T-helper 22 cell (primary cell): ENCODE results near the gene ZFP91.

Experiments used
- DNase-seq: peaks from one replicate; pipeline ENCODE4 v3.0.0-alpha.2; 2020; ENCODE audit warnings: low read depth

Gene ZFP91

DNA sequence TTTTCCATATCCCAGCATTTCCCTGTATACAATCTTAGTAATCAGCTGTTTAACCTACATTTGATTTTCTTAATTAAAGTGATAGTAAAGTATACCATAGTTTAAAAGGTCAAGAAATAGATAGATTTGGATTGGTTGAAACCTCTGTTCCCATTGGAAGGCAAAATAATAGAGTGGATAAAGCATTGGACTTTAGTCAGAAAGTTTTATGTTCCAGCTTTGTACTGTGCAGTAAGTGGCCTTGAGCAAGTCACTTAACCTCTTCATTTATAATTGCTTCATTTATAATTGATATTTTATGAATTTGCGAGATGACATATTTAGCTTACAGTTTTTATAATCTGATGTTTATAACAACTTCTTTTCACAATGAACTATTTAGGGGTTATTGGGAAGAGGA lies 3.6 kb downstream of the ZFP91 start:
- no peak for DNase-seq

DNA sequence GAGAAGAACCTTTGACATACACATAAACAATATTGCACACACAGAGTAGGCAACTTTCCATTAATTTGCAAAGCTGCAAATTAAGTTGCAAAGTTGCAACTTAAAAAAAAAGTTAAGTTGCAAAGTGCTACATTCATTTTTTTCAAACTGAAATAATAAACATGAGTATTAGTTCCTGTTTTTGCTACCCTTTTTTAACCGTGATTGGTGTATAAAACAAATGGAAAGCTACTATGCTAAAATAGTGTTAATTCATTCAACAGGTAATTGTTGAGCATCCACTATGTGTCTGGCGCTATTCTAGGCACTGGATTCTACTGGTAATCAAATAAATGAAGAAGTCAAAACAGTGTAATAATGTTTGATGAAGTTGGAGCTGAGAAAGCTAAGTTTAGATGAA lies 8.1 kb downstream of the ZFP91 start:
- DNase-seq, result no peak

GRCh38 chr11:58591659-58592058 lies 12.8 kb downstream of the ZFP91 start:
- DNase-seq, result no peak

- no peak for DNase-seq
Observed at GRCh38 chr11:58592760-58593472, 14.1 kb downstream of the ZFP91 start.

DNA sequence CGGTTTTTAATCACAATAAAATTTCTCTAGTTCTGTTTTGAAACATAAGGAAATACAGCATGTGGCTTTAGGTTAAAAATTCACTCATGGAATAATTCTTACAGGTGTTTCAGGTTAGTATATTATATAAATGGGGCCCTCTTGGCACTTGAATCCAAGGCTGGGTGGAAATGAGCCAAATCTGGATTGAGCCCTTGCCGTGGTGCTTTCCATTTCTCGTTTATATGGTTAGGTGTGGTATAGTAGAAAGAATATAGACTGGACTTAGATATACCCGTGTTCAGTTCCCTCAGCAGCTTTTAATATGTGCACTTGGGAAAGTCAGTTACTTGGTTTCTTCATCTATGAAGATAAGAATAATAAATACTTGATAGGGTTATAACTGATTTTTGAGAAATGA lies 16.0 kb downstream of the ZFP91 start:
- DNase-seq, result no peak

- DNase-seq, result no peak
Observed at GRCh38 chr11:58596621-58597020, 17.8 kb downstream of the ZFP91 start.

GRCh38 chr11:58597486-58598144 lies 18.8 kb downstream of the ZFP91 start:
- DNase-seq, result no peak

DNA sequence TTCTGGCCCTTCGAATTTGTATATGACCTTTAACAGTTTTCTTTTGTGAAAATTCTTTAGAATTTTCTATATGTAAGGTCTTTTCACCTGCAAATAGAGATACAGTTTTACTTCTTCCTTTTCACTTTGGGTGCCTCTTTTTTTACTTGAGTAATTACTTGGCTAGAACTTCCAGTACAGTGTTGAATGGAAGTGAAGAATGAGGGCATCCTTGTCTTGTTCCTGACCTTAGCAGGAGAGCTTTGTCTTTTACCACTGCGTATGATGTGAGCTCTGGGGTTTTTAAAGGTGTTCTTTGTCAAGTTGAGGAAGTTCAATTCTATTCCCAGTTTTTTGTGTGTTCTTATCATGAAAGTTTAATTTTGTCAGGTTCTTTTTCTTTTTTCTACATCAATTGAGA lies 21.6 kb downstream of the ZFP91 start:
- no peak for DNase-seq

- DNase-seq, result no peak
Observed at GRCh38 chr11:58606930-58607714, 28.3 kb downstream of the ZFP91 start.

DNA sequence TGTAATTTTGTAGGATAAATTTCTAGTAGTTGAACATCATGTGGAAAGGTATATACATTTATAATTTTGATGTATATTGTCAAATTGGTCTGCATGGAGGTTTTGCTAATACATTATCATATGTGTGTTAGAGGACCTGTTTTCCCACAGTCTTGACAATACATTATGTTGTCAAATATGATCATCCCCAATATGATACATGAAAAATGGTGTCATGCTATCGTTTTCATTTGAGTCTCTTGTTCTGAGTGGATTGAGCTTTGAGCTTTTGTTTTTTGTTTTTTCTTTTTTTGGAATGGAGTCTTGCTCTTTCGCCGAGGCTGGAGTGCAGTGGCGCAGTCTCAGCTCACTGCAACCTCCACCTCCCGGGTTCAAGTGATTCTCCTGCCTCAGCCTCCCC lies 29.5 kb downstream of the ZFP91 start:
- DNase-seq, result no peak

GRCh38 chr11:58609723-58610122 lies 30.9 kb downstream of the ZFP91 start:
- no peak for DNase-seq

DNA sequence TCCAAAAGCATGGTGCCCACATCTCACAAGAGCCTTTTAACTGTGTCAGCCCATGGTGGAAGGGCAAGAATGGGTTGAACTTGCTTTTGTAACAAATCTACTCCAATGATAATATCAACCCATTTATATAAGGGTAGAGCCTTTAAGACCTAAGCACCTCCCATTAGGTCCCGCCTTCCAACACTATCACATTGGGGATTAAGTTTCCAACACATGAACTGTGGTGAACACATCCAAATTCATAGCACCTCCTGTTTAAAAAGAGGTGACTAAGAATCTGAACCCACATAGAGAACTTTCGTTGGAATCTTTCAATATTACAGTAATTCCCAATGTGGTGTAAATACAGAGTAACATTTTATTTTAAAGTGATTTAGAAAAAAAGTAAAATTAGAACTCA lies 34.4 kb downstream of the ZFP91 start:
- DNase-seq, result no peak

GRCh38 chr11:58615559-58615958 lies 36.7 kb downstream of the ZFP91 start:
- DNase-seq, result no peak

- DNase-seq, result no peak
Observed at GRCh38 chr11:58616594-58616993, 37.7 kb downstream of the ZFP91 start.

GRCh38 chr11:58617976-58618557 lies 39.2 kb downstream of the ZFP91 start:
- no peak for DNase-seq

GRCh38 chr11:58621586-58622262 lies 42.9 kb downstream of the ZFP91 start:
- no peak for DNase-seq

DNA sequence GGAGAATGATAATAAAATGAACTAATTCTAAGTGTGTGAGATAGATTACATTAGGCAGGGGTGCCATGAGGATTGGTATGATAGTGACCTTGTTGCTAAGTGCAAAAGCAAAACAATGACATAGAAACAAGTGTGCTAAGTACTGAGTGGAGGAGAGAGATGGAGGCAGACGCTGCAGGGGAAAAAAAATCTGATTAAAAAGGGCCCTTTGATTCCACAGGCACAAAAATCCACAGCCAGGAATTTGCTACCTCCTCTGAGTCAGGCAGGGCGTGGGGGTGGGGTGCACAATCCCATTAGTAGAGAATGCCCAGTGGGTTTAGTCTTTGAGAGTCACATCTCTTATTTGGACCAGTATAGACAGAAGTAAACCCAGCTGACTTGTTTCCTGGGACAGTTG lies 43.5 kb downstream of the ZFP91 start, which contains the start of gene CNTF:
Gene CNTF, plus strand, starts transcription at position 322 of the 400 bp plus-strand sequence. CDS start 88 bp downstream, outside the sequence.
- DNase-seq, result no peak

GRCh38 chr11:58625086-58625485 lies 46.2 kb downstream of the ZFP91 start:
- DNase-seq, result no peak

DNA sequence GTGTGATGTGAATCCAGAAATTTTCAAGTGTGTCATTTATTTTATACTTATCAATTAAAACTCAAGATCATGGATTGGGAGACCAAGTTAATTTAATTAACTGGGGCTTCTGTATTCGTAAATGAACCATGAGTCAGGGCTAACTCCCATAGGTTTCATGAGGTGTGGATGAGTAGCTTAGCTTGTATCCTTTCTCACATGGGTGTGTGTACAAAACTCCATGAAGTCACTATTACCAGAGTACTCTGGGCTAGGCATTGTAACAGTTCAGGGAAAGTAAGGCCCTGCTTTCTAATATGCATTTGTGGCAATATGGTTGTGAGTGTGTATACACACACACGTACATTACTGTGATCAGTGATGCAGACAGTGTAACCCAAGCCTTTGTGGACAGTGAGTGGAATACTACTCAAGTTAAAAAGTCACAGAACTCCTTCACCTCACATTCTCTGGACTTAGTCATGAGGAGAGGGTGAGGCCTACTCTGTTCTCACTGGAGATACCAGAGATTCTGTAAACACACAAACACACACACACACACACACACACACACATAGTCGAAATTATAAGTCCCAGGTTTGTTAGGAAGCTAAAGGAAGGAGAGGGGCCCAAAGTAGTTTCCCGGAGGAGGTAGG lies 47.1 kb downstream of the ZFP91 start:
- DNase-seq, result no peak

DNA sequence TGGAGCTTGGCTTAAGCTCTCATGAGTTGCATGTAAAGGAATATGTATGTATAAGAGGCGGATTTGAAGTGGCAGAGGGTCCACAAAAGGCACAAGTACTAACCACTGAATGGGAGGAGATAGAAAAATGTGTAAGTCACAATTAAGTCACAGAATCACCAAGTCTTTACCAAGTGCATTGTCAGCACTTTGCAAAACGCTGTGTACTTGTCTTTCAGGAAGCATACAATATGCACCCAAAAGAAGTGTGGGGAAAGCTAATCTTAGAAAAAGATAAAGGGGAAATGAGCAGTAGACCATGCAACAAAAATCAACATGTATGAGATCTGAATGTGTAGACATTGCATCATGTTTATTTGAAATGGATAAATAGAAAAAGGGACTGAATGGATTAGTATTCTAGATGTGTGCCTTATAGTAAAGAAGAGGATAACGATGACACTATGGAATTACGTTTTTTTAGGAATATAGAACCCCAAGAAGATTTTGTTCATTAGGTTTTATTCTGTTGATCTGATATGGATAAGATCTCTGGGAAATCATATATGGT lies 48.1 kb downstream of the ZFP91 start:
- DNase-seq, result no peak

GRCh38 chr11:58628446-58628845 lies 49.6 kb downstream of the ZFP91 start:
- no peak for DNase-seq
